OCI-LY1 (cell line): ENCODE data around the gene SLC36A4.

Experiments
- H2AFZ ChIP-seq: fragments of 200-600 bp; sonication (generic), shearing (Covaris generic); 2 replicates; pipeline ENCODE4 v1.6.0; 2014; ENCODE audit warnings: antibody characterized with exemption, mild to moderate bottlenecking, low read length
- H3F3A ChIP-seq: fragments of 200-600 bp; sonication (generic), shearing (Covaris generic); 2 replicates; pipeline ENCODE4 v1.6.0; 2014; ENCODE audit warnings: mild to moderate bottlenecking, antibody characterized with exemption, low read length, moderate library complexity; ENCODE audit not compliant: insufficient read depth
- H3K27ac ChIP-seq: fragments of 200-600 bp; sonication (generic); 2 replicates; pipeline ENCODE4 v1.5.1; 2014; ENCODE audit warnings: low read length, mixed run types, mild to moderate bottlenecking, low read depth; ENCODE audit not compliant: poor library complexity, severe bottlenecking
- H3K27me3 ChIP-seq: fragments of 200-600 bp; sonication (generic); 2 replicates; pipeline ENCODE4 v1.6.0; 2014; ENCODE audit warnings: antibody characterized with exemption, mild to moderate bottlenecking, low read length, moderate library complexity; ENCODE audit not compliant: insufficient read depth
- H3K36me3 ChIP-seq: fragments of 200-600 bp; sonication (generic); 2 replicates; pipeline ENCODE4 v1.6.1; 2014; ENCODE audit warnings: mild to moderate bottlenecking, antibody characterized with exemption, low read length, moderate library complexity, mixed read lengths; ENCODE audit not compliant: insufficient read depth
- H3K4me1 ChIP-seq: fragments of 200-600 bp; sonication (generic); 2 replicates; pipeline ENCODE4 v1.5.1; 2014; ENCODE audit warnings: mild to moderate bottlenecking, low read length, moderate library complexity; ENCODE audit not compliant: insufficient read depth, severe bottlenecking
- H3K4me2 ChIP-seq: fragments of 200-600 bp; sonication (generic), shearing (Covaris generic); 2 replicates; pipeline ENCODE4 v1.6.1; 2014; ENCODE audit warnings: low read length
- H3K4me3 ChIP-seq: fragments of 200-600 bp; sonication (generic); 2 replicates; pipeline ENCODE4 v1.5.1; 2014; ENCODE audit warnings: low read length, low read depth, mild to moderate bottlenecking, mixed read lengths; ENCODE audit not compliant: poor library complexity, severe bottlenecking
- H3K79me2 ChIP-seq: fragments of 200-600 bp; shearing (Covaris generic); 2 replicates; pipeline ENCODE4 v1.6.1; 2016; ENCODE audit warnings: mixed run types, low read length, mixed read lengths; ENCODE audit not compliant: insufficient read depth
- H3K9ac ChIP-seq: fragments of 200-600 bp; sonication (generic), shearing (Covaris generic); 2 replicates; pipeline ENCODE4 v1.6.1; 2014; ENCODE audit warnings: mild to moderate bottlenecking, low read length, mixed read lengths
- H3K9me2 ChIP-seq: fragments of 200-600 bp; sonication (generic), shearing (Covaris generic); 2 replicates; pipeline ENCODE4 v1.6.1; 2014; ENCODE audit warnings: low read depth, mild to moderate bottlenecking, low read length, mixed read lengths
- H3K9me3 ChIP-seq: fragments of 200-600 bp; shearing (Covaris generic); 2 replicates; pipeline ENCODE4 v1.6.1; 2014; ENCODE audit warnings: low read length, mixed read lengths
- H4K20me1 ChIP-seq: fragments of 200-600 bp; sonication (generic), shearing (Covaris generic); 2 replicates; pipeline ENCODE4 v1.6.0; 2016; ENCODE audit warnings: mild to moderate bottlenecking, low read length; ENCODE audit not compliant: insufficient read depth
- EZH2 ChIP-seq: fragments of 200-600 bp; sonication (generic), shearing (Covaris generic); IDR thresholded peaks from 2 replicates; pipeline ENCODE4 v1.8.0; 2017; ENCODE audit warnings: borderline replicate concordance, mixed run types, mild to moderate bottlenecking, antibody characterized with exemption, low read length, moderate library complexity, mixed read lengths
- TF ChIP-seq, protein P1 (sequence below): fragments of 200-600 bp; sonication (generic), shearing (Covaris generic); IDR thresholded peaks from 2 replicates; pipeline ENCODE4 v1.5.1; 2017; ENCODE audit warnings: mild to moderate bottlenecking, antibody characterized with exemption, low read length, moderate library complexity, mixed read lengths

The SLC36A4 gene

DNA sequence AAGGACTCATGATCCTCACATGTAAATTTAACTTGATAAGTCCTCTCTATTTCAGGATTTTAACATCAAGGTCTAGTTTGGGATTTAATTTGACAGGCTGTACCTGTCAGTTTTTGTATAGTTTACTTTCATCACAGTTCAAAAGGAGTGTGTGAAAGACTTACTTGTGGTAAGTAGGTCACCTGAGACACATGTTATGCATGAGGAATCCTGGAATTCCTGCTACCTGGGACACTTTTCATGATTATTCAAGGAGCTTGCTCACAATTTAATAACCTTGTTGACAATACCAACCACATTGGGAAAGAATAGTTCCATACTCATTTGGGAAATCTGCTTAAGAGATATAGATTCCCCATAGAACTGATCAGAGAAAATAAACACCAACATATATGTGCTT, 15.8 kb upstream of the SLC36A4 start:
- Histone ChIP-seq H3K4me2 (no peak overlapping the region), H3K9me3 (no peaks in the 10 kb centered on the region), H3K4me3 (no peak overlapping the region), H3K9me2 (no peaks in the 10 kb centered on the region), H3K79me2 (no peaks in the 10 kb centered on the region), H3K36me3 (no peaks in the 10 kb centered on the region), H4K20me1 (no peaks in the 10 kb centered on the region), H2AFZ (no peak overlapping the region), H3F3A (no peaks in the 10 kb centered on the region), H3K9ac (no peak overlapping the region), H3K27me3 (no peaks in the 10 kb centered on the region), H3K4me1 (no peaks in the 10 kb centered on the region), H3K27ac (no peak overlapping the region)
- no peak for TF ChIP-seq EZH2
- TF ChIP-seq, protein P1, sequence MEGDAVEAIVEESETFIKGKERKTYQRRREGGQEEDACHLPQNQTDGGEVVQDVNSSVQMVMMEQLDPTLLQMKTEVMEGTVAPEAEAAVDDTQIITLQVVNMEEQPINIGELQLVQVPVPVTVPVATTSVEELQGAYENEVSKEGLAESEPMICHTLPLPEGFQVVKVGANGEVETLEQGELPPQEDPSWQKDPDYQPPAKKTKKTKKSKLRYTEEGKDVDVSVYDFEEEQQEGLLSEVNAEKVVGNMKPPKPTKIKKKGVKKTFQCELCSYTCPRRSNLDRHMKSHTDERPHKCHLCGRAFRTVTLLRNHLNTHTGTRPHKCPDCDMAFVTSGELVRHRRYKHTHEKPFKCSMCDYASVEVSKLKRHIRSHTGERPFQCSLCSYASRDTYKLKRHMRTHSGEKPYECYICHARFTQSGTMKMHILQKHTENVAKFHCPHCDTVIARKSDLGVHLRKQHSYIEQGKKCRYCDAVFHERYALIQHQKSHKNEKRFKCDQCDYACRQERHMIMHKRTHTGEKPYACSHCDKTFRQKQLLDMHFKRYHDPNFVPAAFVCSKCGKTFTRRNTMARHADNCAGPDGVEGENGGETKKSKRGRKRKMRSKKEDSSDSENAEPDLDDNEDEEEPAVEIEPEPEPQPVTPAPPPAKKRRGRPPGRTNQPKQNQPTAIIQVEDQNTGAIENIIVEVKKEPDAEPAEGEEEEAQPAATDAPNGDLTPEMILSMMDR: no peak

DNA sequence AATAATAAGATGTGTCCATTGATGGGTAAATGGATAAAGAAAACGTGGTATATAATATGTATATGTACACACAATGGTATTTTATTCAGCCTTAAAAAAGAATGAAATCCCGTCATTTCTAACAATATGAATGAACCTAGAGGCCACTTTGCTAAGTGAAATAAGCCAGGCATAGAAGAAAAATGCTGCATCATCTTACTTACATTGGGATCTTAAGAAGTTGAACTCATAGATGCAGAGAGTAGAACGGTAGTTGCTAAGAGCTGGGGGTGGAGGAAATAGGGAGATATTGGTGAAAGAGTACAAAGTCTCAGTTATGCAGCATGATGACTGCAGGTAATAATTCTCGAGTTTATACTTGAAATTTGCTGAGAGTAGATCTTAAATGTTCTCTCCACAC, 14.3 kb upstream of the SLC36A4 start:
- Histone ChIP-seq H3K4me3 (no peak overlapping the region), H3K27me3 (no peaks in the 10 kb centered on the region; the same call in 1 of the 2 replicates), H3K9me3 (no peaks in the 10 kb centered on the region), H3K9me2 (no peaks in the 10 kb centered on the region), H3F3A (no peaks in the 10 kb centered on the region), H3K36me3 (no peaks in the 10 kb centered on the region), H2AFZ (no peak overlapping the region), H4K20me1 (no peaks in the 10 kb centered on the region), H3K4me2 (no peak overlapping the region), H3K27ac (no peak overlapping the region), H3K4me1 (no peaks in the 10 kb centered on the region), H3K9ac (no peak overlapping the region), H3K79me2 (no peaks in the 10 kb centered on the region)
- no peak for TF ChIP-seq EZH2
- TF ChIP-seq, protein P1: no peak

DNA sequence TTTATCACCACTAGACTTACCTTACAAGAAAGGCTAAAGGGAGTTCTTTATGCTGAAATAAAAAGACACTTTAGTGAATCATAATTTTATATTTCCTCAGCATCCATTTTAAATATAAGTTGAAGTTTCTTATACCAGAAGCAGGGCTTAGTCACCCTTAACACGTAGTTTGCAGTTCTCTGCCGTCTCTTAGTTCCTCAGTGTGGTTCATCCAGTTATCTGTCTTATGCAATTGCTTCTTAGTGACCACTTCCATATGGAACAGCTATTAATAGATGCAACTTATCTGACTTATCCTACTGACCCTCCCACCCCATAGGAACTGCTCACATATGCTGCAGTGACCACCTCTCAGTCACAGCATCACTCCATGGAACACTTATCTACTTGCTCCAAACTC, 11.7 kb upstream of the SLC36A4 start:
- Histone ChIP-seq H2AFZ (no peak overlapping the region), H3K27ac (no peak overlapping the region), H3K27me3 (no peaks in the 10 kb centered on the region; the same call in 1 of the 2 replicates), H3K9ac (no peak overlapping the region), H3K9me3 (no peaks in the 10 kb centered on the region), H3K9me2 (no peaks in the 10 kb centered on the region), H3F3A (no peaks in the 10 kb centered on the region), H4K20me1 (no peaks in the 10 kb centered on the region), H3K4me2 (no peak overlapping the region), H3K4me3 (no peak overlapping the region), H3K36me3 (no peaks in the 10 kb centered on the region), H3K79me2 (no peaks in the 10 kb centered on the region), H3K4me1 (no peaks in the 10 kb centered on the region)
- no peak for TF ChIP-seq EZH2
- TF ChIP-seq, protein P1: no peak
